Activated CD8-positive, alpha-beta memory T cell treated with anti-CD3 and anti-CD28 coated beads, Interleukin-2, amount 50 U/mL, for 4 hours (primary cell): Measurements from ENCODE around the gene C11orf91.
A peak's percentile ranks its signal among the peaks of the same experiment; 100 is the strongest.
"Not testable (repeated sequence)": the region's sequence is repeated elsewhere in the genome, so short reads cannot be mapped to it uniquely, and the experiment has no call there.

ENCODE experiments used
- DNase-seq: peaks from one replicate; pipeline ENCODE4 v3.0.0-alpha.2; 2020

C11orf91 gene, protein sequence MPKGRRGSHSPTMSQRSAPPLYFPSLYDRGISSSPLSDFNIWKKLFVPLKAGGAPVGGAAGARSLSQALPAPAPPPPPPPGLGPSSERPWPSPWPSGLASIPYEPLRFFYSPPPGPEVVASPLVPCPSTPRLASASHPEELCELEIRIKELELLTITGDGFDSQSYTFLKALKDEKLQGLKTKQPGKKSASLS

DNA sequence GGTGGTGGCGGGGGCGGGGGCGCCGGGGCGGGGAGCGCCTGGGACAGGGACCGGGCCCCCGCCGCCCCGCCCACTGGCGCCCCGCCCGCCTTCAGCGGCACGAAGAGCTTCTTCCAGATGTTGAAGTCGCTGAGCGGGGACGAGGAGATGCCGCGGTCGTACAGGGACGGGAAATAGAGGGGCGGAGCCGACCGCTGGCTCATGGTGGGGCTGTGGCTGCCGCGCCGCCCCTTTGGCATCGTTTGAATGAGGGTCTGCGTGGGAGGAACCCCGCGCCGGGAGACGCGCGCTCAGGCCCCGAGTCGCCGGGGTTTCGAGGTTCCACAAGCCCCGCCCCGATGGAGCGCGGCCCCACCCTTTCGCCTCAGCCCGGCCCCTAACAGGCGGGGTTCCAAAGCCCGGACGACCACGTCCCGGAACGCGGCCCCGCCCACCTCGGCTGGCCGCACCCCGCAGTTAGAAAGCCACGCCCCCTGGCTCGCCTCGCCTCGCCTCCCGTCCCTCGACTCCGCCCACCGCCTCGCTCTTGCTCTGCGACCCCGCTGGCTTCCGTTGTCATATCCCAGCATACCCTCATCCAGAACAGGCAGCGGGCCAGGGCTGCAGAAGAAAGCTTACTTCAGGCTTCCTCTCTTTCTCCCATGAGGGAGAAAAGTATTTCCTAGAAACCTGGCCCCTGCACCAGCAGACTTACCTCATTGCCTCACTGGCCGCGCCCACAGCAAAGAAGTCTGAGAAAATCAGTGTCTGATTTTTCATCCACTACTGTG is at the start of gene C11orf91:
Gene C11orf91 (minus strand): TSS at position 325 of the 770 bp plus-strand sequence. CDS start 86 bp downstream, at position 239.
- peak; percentile 94 for DNase-seq

DNA sequence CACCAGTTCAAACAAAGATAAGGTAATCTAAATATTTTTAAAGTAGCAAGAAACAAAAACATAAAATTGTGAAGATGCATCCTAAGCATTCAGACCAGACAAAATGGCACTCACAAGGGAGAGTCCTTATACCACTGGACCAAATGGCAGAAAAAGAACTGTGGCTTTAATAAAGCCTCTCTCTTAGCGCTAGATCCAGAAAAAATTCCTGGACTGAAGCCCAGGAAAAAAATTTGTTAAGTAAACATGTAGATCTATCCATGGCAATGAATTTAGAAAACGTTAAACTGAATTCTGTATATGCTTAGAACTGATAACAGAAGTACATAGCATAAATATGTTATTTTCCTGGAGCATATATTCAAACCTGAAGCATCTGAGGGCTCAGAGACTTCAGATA is 47.4 kb upstream of the C11orf91 start:
- no peak for DNase-seq

DNA sequence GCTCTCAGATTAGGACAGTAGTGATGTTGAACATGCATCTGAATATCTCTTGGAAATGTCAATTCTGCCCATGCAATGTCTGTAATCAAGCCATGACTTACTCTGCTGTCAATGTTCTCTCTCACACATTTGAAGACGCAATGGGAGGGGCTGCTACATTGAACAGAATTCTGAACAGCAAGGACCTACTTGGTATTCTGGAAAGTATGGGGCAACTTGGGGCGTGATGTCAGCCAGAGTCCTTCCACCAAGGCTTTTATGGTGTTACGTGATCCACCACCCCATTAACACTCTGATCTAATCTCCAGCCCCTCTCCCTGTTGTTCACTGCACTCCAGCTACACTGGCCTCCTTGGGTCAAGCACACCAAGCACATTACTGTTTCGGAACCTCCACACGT is 42.7 kb upstream of the C11orf91 start:
- no peak for DNase-seq

DNA sequence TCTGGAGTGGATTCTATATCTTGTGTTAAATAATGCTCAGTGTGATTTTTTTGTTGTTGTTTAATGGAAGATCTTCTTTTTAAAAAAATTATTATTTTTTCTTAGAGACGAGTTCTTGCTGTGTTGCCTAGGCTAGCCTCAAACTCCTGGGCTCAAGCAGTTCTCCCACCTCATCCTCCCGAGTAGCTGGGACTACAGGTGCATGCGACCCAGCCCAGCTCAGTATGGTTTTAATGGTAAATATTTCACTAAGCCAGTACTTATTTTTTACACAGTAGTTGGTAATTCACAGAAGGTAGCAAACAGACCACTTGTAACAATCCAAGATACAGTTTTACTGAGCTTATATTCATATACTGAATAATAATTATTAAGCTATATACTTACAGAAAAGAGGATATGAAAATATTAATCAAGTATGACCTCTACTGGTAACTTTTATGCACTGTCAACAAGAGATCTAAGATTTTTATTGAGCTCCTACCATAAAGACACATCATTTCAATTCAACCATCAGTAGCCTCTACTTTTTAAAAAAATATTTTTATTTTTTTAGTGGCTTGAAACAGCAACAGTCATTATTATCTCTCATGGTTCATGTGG is 41.7 kb upstream of the C11orf91 start:
- no peak for DNase-seq

DNA sequence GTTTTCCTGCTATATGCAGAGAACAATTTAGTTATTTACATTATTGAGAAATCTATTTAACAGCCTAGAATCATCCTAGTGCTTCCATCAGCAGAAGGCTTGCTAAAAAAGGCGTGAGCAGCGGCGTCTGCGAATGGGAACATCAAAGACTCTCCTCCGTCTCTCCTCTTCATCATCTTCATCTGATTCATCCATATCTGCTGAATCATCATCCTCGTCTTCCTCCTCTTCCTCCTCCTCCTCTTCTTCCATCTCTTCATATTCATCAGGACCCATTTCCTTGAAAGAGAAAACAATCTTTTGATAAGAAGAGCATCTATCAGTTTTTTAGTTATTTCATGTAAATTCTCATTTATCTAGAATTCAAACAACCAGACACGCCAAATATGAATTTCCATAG is 41.2 kb upstream of the C11orf91 start:
- no peak for DNase-seq

DNA sequence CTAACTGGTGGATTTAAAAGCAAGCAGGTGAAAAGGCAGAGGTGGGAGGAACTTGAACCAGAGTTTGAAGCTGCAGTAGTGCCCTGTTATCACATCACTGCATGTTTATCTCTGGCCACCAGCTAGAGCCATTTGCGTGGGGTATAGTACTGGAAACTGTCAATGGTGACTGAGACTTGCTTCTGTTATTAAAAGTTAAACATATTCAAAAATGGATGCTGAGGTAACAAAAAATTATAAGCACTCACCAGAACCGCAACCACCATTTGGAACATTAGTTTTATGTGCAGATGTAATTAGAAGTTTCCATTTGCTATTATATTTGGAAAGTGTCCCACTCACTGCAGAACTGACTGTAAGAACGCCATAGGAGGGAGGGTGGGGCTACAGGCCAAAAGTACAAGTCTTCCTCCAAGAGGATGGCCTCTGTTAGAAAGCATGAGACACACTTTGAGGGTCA is 36.8 kb upstream of the C11orf91 start:
- no peak for DNase-seq

DNA sequence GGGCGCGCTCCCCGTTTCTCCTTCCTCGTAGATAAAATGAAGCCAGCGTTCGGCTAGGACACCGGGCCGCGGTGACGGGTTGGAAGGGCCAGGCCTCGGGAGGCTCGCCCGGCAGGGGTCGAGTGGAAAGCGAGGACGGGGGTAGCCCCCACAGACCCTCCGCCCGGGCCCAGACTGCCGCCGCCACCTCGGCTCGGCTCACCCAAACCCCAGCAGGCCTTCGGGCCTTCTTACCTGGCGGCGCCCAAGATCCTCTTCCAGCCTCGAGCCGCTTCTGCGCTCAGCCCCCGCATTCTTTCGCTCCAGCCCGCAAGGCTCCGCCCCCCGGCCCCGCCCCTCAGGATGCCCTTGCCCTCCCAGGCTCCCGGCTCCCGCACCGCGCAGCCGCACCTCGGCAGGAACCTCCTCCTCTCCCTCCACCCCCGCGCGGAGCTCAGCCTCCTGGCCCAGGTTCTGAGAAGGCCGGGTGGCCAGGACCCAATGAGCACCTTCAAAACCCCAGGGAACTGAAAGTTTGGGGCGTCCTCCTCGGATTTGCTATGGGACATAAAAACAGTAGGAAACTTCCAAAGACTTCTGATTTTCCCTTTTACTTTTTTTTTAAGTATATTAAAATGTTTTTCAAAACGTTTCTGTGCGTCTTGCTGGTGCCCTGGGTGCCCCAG is 35.7 kb upstream of the C11orf91 start, which contains the start of gene CD59:
Gene CD59 (minus strand): TSS at position 276 of the 665 bp plus-strand sequence. CDS start 13,978 bp downstream, outside the sequence.
- DNase-seq, result peak; percentile 93

DNA sequence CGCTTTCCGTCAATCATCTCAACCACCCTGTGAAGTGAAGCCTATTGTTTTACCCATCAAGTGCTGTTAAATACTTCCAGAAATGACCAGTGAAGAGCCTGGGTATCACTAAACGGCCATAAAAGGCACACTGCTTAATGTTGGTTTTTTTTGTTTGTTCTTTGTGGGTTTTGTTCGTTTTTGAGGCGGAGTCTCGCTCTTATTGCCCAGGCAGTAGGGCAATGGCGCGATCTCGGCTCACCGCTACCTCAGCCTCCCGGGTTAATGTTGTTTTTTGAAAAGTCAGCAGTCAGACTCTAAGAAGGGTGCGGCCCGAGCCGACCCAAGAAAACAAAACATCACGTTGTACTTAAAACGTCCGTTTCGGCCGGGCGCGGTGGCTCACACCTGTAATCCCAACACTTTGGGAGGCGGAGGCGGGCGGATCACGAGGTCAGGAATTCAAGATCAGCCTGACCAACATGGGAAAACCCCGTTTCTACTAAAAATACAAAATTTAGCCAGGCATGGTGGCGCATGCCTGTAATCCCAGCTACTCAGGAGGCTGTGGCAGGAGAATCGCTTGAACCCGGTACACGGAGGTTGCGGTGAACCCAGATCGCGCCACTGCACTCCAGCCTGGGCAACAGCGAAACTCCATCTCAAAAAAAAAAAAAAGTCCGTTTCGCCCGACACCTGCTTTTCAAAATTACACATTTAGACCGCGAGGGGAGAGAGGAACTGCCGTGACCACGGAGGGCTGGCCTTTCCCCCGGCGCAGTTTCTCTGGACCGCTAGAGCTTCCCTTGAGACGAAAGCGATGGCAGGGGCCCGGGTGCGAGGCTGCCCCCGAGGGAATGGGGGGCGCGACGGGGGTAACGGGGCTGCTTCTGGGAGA is 34.9 kb upstream of the C11orf91 start:
- DNase-seq, result peak; percentile 31

DNA sequence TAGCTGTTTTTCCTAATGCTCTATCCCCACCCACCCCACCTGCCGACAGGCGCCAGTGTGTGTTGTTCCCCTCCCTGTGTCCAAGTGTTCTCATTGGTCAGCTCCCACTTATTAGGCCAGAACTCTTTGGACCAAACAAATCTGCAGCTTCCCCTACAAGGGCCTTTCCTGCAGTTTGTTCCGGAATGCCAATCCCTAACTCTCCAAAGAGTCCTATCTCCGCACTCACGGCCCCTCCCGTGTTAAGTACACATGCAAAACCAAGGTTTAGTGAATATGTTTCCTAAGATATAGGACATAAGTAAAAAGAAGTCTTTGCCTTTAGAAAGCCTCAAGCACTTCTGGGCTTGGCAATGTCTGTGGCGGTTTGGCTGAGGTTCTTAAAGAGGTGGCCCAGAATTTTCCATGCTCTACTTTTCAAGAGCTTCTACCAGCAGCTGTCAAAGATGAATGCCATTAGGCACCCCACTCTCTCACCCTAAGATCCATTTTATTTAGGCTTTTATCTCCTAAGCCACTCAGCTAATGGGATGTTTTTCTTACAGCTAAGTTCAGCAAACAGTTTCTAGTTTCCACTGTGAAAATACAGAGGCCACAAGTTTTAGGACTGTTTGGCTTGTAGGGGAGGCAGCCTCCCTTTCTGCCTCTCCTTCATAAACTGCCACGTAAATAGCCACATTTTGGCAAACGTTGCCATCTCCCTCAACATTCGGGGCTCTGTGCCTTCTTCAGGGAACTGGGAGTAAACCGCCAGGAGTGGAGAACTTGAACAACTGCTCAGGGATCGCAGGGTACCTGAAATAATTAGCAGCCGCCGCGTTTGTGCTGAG is 34.0 kb upstream of the C11orf91 start:
- DNase-seq, result no peak

DNA sequence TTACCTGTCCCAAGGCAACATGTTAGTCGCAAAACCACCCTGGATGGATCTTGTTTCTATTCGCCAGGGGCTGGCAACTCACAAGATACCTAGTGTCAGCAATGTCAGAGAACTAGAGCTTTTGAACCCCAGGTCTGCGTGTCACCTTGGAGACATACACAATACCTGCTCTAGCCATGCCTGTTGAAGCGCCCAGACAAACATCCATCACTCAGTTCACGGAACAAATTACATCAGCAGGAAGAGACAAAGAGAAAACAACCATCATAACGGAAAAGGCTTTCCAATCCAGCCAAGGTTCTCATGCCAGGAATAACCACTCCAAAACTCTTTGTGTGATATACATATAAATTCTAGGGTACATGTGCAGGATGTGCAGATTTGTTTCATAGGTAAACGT is 33.4 kb upstream of the C11orf91 start:
- DNase-seq, result no peak

DNA sequence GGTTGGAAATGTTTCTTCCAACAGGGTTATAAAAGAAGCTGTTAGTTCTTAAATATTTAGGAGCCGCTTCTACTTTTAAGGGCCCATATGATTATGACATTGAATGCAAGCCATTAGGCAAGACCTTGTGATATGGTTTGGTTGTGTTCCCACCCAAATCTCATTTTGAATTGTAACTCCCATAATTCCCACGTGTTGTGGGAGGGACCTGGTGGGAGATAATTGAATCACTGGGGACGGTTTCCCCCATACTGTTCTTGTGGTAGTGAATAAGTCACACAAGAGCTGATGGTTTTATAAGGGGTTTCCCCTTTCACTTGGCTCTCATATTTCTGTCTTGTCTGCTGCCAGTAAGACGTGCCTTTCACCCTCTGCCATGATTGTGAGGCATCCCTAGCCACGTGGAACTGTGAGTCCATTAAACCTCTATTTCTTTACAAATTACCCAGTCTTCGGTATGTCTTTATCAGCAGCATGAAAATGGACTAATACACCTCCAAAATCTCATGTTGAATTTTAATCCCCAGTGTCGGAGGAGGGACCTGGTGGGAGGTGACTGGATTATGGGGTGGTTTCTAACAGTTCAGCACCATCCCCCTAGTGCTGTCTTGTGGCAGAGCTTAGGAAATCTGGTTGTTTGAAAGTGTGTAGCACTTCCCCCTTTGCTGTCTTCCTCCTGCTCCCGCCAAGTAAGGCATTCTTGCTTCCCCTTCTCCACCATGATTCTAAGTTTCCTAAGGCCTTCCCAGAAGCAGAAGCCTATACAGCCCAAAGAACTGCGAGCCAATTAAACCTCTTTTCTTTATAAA is 31.3 kb upstream of the C11orf91 start:
- no peak for DNase-seq

DNA sequence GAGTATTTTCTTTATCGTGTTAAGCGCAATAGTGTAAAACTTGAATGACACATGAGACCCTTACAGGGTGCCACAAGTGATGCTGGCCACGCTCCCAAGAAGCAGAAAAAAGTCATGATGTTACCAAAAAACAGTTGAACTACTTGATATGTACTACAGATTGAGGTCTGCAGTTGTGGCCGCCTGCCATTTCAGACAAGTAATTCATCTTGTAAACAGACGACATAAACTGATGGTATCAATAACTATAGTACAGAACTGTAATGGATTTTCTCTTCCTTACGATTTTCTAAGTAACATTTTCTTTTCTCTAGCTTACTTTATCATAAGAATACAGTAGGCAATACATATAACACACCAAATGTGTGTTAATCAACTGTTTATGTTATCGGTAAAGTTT is 30.1 kb upstream of the C11orf91 start:
- DNase-seq, result no peak

DNA sequence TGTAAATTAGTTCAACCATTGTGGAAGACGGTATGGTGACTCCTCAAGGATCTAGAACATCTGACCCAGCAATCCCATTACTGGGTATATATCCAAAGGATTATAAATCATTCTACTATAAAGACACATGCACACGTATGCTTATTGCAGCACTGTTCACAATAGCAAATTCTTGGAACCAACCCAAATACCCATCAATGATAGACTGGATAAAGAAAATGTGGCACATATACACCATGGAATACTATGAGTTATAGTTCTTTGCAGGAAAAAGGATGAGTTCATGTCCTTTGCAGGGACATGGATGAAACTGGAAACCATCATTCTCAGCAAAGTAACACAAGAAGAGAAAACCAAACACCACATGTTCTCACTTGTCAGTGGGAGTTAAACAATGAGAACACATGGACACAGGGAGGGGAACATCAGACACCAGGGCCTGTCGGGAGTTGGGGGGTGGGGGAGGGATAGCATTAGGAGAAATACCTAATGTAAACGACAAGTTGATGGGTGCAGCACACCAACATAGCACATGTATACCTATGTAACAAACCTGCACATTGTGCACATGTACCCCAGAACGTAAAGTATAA is 28.5 kb upstream of the C11orf91 start:
- not testable (repeated sequence) for DNase-seq

DNA sequence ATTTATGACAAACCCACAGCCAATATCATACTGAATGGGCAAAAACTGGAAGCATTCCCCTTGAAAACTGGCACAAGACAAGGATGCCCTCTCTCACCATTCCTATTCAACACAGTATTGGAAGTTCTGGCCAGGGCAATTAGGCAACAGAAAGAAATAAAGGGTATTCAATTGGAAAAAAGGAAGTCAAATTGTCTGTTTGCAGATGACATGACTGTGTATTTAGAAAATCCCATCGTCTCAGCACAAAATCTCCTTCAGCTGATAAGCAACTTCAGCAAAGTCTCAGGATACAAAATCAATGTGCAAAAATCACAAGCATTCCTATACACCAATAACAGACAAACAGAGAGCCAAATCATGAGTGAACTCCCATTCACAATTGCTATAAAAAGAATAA is 26.9 kb upstream of the C11orf91 start:
- not testable (repeated sequence) for DNase-seq

DNA sequence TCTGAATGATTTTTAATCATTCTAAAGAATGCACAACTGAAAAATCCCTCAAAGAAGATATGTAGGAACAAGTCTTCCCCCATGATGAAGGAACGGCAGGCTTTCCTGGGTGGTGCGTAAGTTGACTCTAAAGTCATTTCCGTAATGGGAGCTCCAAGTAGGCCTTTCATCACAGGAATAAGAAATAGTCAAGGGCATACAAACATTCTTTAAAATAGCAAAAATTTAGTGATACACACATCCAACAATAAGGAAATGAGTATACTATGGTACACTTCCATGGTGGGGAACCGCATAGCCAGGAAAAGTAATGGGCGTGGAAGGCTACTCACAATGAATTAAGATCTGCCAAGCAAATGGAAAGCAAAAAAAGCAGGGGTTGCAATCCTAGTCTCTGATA is 24.9 kb upstream of the C11orf91 start:
- no peak for DNase-seq

DNA sequence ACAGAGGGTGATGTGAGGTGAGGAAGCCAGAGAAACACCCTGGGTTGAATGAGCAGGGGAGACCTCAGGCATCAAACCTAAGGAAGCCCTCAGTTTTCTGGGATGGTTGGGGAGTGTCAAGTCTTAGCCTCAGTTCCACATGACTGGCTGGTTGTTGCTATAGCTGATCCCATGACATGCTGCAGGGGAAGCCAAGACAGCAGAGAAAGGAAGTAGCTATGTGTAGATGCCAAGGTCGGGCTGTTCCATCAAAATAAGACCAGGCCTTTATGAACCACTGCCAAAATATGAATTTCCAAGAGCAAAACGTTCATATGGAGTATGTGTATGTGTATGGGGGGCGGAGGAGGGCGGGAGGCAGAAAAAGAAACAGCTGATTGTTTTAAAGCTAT is 24.0 kb upstream of the C11orf91 start:
- no peak for DNase-seq

DNA sequence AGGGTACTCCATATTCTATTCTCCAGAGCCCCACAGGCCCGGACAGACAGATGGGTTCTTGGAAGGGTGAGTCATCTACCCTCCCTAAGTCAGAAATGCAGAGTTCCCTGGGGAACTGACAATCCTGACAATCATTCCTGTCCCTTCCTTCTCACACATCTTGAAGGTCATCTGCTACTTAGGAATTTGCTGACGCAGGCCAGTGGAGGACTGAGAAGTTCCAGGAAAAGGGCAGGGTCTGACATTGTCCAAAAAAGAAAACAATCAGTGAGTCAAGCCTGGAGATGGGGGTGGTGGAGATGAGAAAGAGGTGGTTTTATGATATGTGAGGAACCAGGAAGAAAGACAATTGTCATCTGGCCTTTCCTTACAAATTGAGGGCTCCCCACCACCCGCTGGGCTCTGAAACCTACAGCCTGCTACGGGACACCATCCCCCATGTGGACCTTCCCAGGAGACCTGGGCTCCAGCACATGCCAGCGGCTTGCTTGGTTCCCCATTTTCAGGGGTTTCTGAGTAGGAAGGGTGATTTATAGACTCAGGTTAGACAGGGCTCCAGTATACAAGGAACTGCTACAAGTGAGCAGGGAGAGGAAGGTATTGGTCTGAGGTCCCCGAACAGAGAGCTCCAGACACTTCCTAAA is 22.7 kb upstream of the C11orf91 start:
- no peak for DNase-seq

DNA sequence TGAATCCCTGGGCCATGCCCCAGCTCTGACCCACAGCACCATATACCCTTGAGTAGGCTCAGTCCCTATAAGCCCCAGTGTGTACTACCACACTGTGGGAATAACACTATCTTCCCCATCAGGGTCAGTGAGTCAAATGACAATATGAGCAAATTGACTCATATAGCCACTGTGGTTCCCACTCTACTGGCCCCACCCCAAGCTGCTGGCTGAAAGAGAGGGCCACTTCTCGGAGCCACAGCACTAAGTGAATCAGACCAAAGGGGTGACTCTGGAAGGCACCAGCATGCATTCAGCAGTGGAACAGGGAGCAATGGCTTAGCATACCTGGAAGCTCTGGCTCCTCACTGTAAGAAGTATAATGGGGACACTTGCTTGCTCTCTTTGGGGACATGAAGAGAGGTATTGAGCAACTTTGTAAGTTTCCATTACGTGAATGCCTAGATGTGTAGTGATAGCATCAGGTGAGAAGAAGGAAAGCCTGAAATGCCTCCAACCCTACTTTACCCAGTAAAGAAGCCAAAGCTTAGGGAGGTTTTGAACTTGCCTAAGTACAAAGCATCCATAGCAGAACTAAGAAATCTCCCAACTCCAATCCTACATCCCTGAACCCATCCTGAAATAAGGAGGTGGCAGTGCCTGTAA is 22.1 kb upstream of the C11orf91 start:
- DNase-seq, result no peak

DNA sequence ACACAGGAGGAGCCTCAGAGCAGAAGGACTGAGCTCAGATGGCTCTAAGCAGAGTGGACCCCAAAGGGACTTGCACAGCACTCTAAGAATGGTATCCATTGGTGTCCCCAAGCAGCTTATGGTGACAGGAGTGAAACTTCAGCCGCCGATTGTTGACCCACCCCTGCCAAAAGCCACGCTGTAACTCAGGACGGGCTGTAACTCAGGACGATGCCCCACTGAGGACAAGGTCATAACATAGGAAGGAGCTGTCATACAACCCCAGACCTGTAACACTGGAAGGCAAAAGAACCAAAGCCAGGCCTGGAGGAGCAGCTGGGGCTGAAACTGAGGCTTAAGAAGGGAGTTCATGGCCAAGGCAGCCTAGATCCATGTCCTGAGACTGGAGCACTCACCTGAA is 21.4 kb upstream of the C11orf91 start:
- DNase-seq, result no peak
